ENCODE results near the gene GLO1. TPM values are rescaled to one million over a fixed set of nuclear protein-coding genes. Genes with fewer than 3 reads are reported as not detected.

GLO1 gene
- total and polyA plus RNA-seq, 9 of the 15 experiments (the other 6 are each of a cell fraction or from before 2014, with no cell fraction given): 155 to 331 (median 203) TPM

GRCh38 chr6:38738261-38738660, 35.3 kb upstream of the GLO1 start:
- Histone ChIP-seq H3K9ac (ENCODE audit: insufficient read depth in 1 of 2, low read depth in 2 of 2, low read length in 2 of 2) (no peak overlapping the region), H3K4me3 (no peak overlapping the region), H3K27ac (ENCODE audit: extremely low read depth, low read depth, low read length) (no peak overlapping the region), H3K4me2 (ENCODE audit: insufficient read depth, low read length) (no peak overlapping the region), H3K9me3 (replicated peaks; ENCODE audit: control insufficient read depth, insufficient read depth, low read depth, low read length) (no peaks in the 10 kb centered on the region), H2AFZ (ENCODE audit: low read depth, low read length) (no peak overlapping the region), H3K79me2 (ENCODE audit: control insufficient read depth, insufficient read depth, low read length) (no peaks in the 10 kb centered on the region), H3K27me3 (ENCODE audit: control insufficient read depth in 2 of 2, insufficient read depth in 2 of 2, low read length in 2 of 2) (no peaks in the 10 kb centered on the region), H3K4me1 (replicated peaks in 1 of 2; ENCODE audit: control insufficient read depth in 2 of 2, insufficient read depth in 2 of 2, low read length in 2 of 2) (no peaks in the 10 kb centered on the region), H3K36me3 (ENCODE audit: control insufficient read depth, insufficient read depth, low read length) (peaks cover 8% of the 10 kb centered on the region; the same call in 1 of the 3 replicates), H3K9me1 (ENCODE audit: control insufficient read depth, insufficient read depth, low read length) (no peaks in the 10 kb centered on the region), H4K20me1 (replicated peaks; ENCODE audit: control insufficient read depth, insufficient read depth, low read length) (no peaks in the 10 kb centered on the region)
- DNase-seq (ENCODE audit: extremely low read depth in 1 of 4, low spot score in 3 of 4) (no peak), ATAC-seq (no peak), FAIRE-seq (no peak)
- ChIA-PET CTCF (ENCODE audit: low intra/inter-chr PET ratio) (no interaction called here), POLR2A (interaction anchor here (0.7 to 1.0 kb wide), 2 partner anchors 20 to 35 kb away, joined by 3 to 5 read pairs; no protein-coding TSS in a partner anchor)
- BruUV-seq (replicated peaks): no TSS peak
- 60% methylated on average over 3 of the region's 3 CpGs for WGBS (ENCODE audit: insufficient coverage, low coverage, missing lambda C conversion rate)
- TF ChIP-seq L3MBTL2 (IDR thresholded peaks at IDR 0.05) (no peak), EP300 (IDR thresholded peaks at IDR 0.05; ENCODE audit: low read length) (no peak), TFAP4 (CRISPR knock-in tag; IDR thresholded peaks at IDR 0.05; ENCODE audit: borderline replicate concordance) (no peak), ZBTB17 (CRISPR knock-in tag; IDR thresholded peaks at IDR 0.05) (no peak), ZNF644 (tag; IDR thresholded peaks at IDR 0.05; ENCODE audit: low read depth) (no peak), FOXK1 (CRISPR knock-in tag; IDR thresholded peaks at IDR 0.05; ENCODE audit: borderline replicate concordance) (no peak)
- TF ChIP-seq, protein P1, sequence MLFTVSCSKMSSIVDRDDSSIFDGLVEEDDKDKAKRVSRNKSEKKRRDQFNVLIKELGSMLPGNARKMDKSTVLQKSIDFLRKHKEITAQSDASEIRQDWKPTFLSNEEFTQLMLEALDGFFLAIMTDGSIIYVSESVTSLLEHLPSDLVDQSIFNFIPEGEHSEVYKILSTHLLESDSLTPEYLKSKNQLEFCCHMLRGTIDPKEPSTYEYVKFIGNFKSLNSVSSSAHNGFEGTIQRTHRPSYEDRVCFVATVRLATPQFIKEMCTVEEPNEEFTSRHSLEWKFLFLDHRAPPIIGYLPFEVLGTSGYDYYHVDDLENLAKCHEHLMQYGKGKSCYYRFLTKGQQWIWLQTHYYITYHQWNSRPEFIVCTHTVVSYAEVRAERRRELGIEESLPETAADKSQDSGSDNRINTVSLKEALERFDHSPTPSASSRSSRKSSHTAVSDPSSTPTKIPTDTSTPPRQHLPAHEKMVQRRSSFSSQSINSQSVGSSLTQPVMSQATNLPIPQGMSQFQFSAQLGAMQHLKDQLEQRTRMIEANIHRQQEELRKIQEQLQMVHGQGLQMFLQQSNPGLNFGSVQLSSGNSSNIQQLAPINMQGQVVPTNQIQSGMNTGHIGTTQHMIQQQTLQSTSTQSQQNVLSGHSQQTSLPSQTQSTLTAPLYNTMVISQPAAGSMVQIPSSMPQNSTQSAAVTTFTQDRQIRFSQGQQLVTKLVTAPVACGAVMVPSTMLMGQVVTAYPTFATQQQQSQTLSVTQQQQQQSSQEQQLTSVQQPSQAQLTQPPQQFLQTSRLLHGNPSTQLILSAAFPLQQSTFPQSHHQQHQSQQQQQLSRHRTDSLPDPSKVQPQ (CRISPR knock-in tag; IDR thresholded peaks at IDR 0.05; ENCODE audit: borderline replicate concordance): no peak
- in situ Hi-C loops (cut with MboI): no loop called here
- intact Hi-C loops (cut with micrococcal nuclease): no loop called here
